Keratinocyte (primary cell): ENCODE data around the gene MDM4. TPM values are rescaled to one million over a fixed set of nuclear protein-coding genes. Genes with fewer than 3 reads are reported as not detected.

ENCODE experiments used
- DNase-seq: peaks from one replicate; pipeline ENCODE4 v3.0.0-alpha.2; 2011; ENCODE audit warnings: low read depth, missing footprints, low spot score
- FAIRE-seq: peaks from 2 replicates; lab custom pipeline; 2011; peaks lifted over from hg19 to GRCh38; lab: Jason Lieb, UNC
- H2AFZ ChIP-seq: 2 replicates; pipeline ENCODE4 v1.6.0; 2012; ENCODE audit warnings: low read length, control low read depth, inconsistent platforms; ENCODE audit not compliant: control insufficient read depth
- H3K27ac ChIP-seq: 2 replicates; pipeline ENCODE4 v1.5.1; 2011; ENCODE audit warnings: low read length; ENCODE audit not compliant: control insufficient read depth, insufficient read depth
- H3K27me3 ChIP-seq: 3 replicates; pipeline ENCODE4 v1.6.0; 2011; ENCODE audit warnings: low read length; ENCODE audit not compliant: control insufficient read depth, insufficient read depth; ENCODE audit errors: extremely low read depth
- H3K36me3 ChIP-seq, 2 experiments: 2 replicates in 1 of 2; 3 replicates in 1 of 2; pipeline ENCODE4 v1.5.1; 2011; ENCODE audit warnings: low read length in 2 of 2, mild to moderate bottlenecking in 1 of 2; ENCODE audit not compliant: control insufficient read depth in 2 of 2, insufficient read depth in 2 of 2; ENCODE audit errors: extremely low read depth in 1 of 2
- H3K4me1 ChIP-seq: 3 replicates; pipeline ENCODE4 v1.5.1; 2011; ENCODE audit warnings: low read length; ENCODE audit not compliant: control insufficient read depth, insufficient read depth; ENCODE audit errors: extremely low read depth
- H3K4me2 ChIP-seq: 3 replicates; pipeline ENCODE4 v1.6.0; 2011; ENCODE audit warnings: low read depth, low read length; ENCODE audit not compliant: control insufficient read depth, insufficient read depth; ENCODE audit errors: extremely low read depth
- H3K4me3 ChIP-seq, 3 experiments: fragments of 200-600 bp in 1 of 3; sonication (generic) in 1 of 3; 2 replicates in 2 of 3; 3 replicates in 1 of 3; pipeline ENCODE4 v1.5.1; 2011 to 2016; ENCODE audit warnings: low read length in 3 of 3, mild to moderate bottlenecking in 3 of 3, control low read depth in 2 of 3, inconsistent platforms in 1 of 3, low read depth in 1 of 3, mixed read lengths in 1 of 3, mixed run types in 1 of 3, moderate library complexity in 1 of 3; ENCODE audit not compliant: control insufficient read depth in 2 of 3, insufficient read depth in 2 of 3; ENCODE audit errors: extremely low read depth in 1 of 3
- H3K79me2 ChIP-seq: 2 replicates; pipeline ENCODE4 v1.6.0; 2012; ENCODE audit warnings: low read length; ENCODE audit not compliant: control insufficient read depth, insufficient read depth
- H3K9ac ChIP-seq: 3 replicates; pipeline ENCODE4 v1.6.0; 2011; ENCODE audit warnings: low read length; ENCODE audit not compliant: control insufficient read depth, insufficient read depth; ENCODE audit errors: extremely low read depth
- H3K9me1 ChIP-seq: 3 replicates; pipeline ENCODE4 v1.6.0; 2011; ENCODE audit warnings: low read length; ENCODE audit not compliant: control insufficient read depth, insufficient read depth; ENCODE audit errors: extremely low read depth
- H3K9me3 ChIP-seq: 2 replicates; pipeline ENCODE4 v1.5.1; 2012; ENCODE audit warnings: low read depth, low read length; ENCODE audit not compliant: control insufficient read depth
- H4K20me1 ChIP-seq: 3 replicates; pipeline ENCODE4 v1.6.0; 2011; ENCODE audit warnings: low read length; ENCODE audit not compliant: control insufficient read depth, insufficient read depth; ENCODE audit errors: extremely low read depth
- EZH2 ChIP-seq: IDR thresholded peaks from one replicate; pipeline ENCODE4 v1.6.1; 2012; ENCODE audit warnings: inconsistent platforms, mild to moderate bottlenecking, low read length, moderate library complexity
- dilution Hi-C: fragments of 300-500 bp; cut with MboI; formaldehyde crosslinking; loops from one replicate; pipeline ENCODE4 v1.7.0; 2020; ENCODE audit warnings: low sequenced_read_pairs; ENCODE audit not compliant: extremely low pct_ligation_motif_present
- polyA plus RNA-seq, 5 experiments: library from polyadenylated mRNA; depleted of rRNA in 3 of 5; stranded (reverse) in 3 of 5; stranded (forward) in 1 of 5; unstranded in 1 of 5; fragments of >200 nt; gene quantifications; 1 replicate in 1 of 5; 2 replicates in 3 of 5; 3 replicates in 1 of 5; pipeline versions ENCODE4 v1.2.1 to v1.2.3, GENCODE V29; 2011 to 2012; ENCODE audit warnings: missing spikeins in 2 of 5, low read depth in 1 of 5, low replicate concordance in 1 of 5
- small RNA-seq, 3 experiments: library from RNA; depleted of rRNA; stranded (forward); fragments of <200 nt; gene quantifications; one replicate each; pipeline ENCODE3, GENCODE V24; 2012; ENCODE audit warnings: low read depth in 3 of 3, low replicate concordance in 1 of 3; ENCODE audit not compliant: insufficient read length in 3 of 3
- TF ChIP-seq, protein P1 (sequence below), 3 experiments: IDR thresholded peaks in 1 of 3; conservative IDR thresholded peaks in 1 of 3; optimal IDR thresholded peaks in 1 of 3; 2 replicates in 2 of 3; 3 replicates in 1 of 3; pipeline versions ENCODE3 to v1.5.1; 2011; ENCODE audit warnings: low read length in 3 of 3, mild to moderate bottlenecking in 3 of 3, moderate library complexity in 2 of 3, control low read depth in 1 of 3, inconsistent platforms in 1 of 3; ENCODE audit not compliant: insufficient read depth in 2 of 3; ENCODE audit errors: extremely low read depth in 1 of 3

The MDM4 gene
- polyA plus RNA-seq, 1 donor (not counting 4 experiments of a cell fraction or from before 2014, with no cell fraction given): 17.8 TPM

DNA sequence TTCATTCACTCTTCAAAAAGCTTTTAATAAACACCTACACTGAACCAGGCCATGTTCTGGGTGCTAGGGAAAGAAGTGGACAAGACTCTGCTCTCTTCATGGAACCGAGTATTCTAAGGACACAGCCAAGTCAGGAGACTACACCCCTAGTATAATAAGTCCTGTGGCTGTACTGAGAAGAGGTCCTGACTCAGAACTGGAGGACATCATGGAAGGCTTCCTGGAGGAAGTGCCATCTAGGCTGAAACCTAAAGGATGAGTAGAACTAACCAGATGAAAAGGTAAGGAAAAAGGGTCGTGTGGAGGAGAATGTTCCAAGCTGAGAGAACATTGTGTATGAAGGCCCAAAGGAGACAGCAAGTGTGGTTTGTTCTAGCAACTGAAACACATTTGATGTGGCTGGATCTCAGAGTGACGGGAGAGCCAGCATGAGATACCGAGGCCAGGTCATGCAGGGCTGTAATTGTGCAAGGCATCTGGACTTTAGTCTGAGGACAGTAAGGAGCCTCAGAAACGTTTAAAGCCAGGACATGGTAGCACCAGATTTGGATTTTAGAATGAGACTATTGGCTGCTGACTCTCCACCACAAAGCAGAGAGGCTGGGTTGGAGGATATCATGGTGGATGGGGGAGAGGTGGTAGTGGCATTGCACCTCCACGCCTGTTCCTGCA, 86.8 kb downstream of the MDM4 start:
- no peak overlapping the region for H3K4me2 ChIP-seq
- TF ChIP-seq, protein P1, sequence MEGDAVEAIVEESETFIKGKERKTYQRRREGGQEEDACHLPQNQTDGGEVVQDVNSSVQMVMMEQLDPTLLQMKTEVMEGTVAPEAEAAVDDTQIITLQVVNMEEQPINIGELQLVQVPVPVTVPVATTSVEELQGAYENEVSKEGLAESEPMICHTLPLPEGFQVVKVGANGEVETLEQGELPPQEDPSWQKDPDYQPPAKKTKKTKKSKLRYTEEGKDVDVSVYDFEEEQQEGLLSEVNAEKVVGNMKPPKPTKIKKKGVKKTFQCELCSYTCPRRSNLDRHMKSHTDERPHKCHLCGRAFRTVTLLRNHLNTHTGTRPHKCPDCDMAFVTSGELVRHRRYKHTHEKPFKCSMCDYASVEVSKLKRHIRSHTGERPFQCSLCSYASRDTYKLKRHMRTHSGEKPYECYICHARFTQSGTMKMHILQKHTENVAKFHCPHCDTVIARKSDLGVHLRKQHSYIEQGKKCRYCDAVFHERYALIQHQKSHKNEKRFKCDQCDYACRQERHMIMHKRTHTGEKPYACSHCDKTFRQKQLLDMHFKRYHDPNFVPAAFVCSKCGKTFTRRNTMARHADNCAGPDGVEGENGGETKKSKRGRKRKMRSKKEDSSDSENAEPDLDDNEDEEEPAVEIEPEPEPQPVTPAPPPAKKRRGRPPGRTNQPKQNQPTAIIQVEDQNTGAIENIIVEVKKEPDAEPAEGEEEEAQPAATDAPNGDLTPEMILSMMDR (optimal IDR thresholded peaks at IDR 0.05 in 1 of 3, IDR thresholded peaks at IDR 0.05 in 1 of 3, conservative IDR thresholded peaks at IDR 0.05 in 1 of 3; ENCODE audit: extremely low read depth in 1 of 3, insufficient read depth in 2 of 3, low read length in 3 of 3): no peak
- TF ChIP-seq EZH2: no peak
- no peaks in the 10 kb centered on the region for H3K9me3 ChIP-seq
- no peak for DNase-seq
- H3K9me1 ChIP-seq: no peaks in the 10 kb centered on the region
- no peaks in the 10 kb centered on the region for H3K36me3 ChIP-seq
- no peak overlapping the region for H2AFZ ChIP-seq
- peaks cover 4% of the 10 kb centered on the region for H3K4me1 ChIP-seq
- H4K20me1 ChIP-seq: no peaks in the 10 kb centered on the region
- no peak overlapping the region for H3K9ac ChIP-seq
- H3K27ac ChIP-seq: no peak overlapping the region
- no peaks in the 10 kb centered on the region for H3K79me2 ChIP-seq
- no peaks in the 10 kb centered on the region for H3K27me3 ChIP-seq
- FAIRE-seq: no peak
- H3K4me3 ChIP-seq: no peak overlapping the region
- dilution Hi-C loops: no loop called here

DNA sequence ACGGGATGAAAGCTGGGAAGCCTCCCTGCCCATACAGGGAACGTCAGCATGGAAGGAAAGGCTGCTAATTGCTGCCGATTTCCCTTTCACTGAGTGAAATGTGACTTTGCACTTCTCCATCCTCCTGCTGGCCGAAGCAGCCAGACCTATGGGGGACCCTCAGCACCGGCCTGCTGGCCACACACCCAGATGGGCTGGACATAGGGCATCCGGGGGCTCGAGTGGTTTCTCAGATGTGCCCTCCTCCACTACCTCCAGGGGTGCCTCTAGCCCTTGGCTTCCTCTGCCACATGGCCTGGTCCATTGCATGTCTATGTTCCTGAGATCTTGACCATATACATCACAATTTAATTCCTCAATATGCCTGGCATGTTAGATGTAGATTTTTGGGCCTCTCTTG, 89.6 kb downstream of the MDM4 start:
- Histone ChIP-seq H3K9me1 (no peaks in the 10 kb centered on the region), H3K36me3 (no peaks in the 10 kb centered on the region), H3K27me3 (peaks cover 18% of the 10 kb centered on the region), H3K79me2 (no peaks in the 10 kb centered on the region), H3K27ac (no peak overlapping the region), H3K9ac (no peak overlapping the region), H3K4me3 (no peak overlapping the region), H3K9me3 (no peaks in the 10 kb centered on the region), H2AFZ (no peak overlapping the region), H4K20me1 (no peaks in the 10 kb centered on the region), H3K4me1 (no peaks in the 10 kb centered on the region), H3K4me2 (no peak overlapping the region)
- FAIRE-seq (no peak), DNase-seq (no peak)
- no peak for TF ChIP-seq EZH2
- TF ChIP-seq, protein P1 (optimal IDR thresholded peaks at IDR 0.05 in 1 of 3, IDR thresholded peaks at IDR 0.05 in 1 of 3, conservative IDR thresholded peaks at IDR 0.05 in 1 of 3; ENCODE audit: extremely low read depth in 1 of 3, insufficient read depth in 2 of 3, low read length in 3 of 3): no peak
- dilution Hi-C loops: no loop called here

Small RNA genes lying within 50 kb of the gene (small RNA-seq; reads per million reads assigned to genes)
- 0.07 to 3.8 (median 1.7) reads per million in 3 experiments for gene RNA5SP74

Other genes starting within 250 kb of the MDM4 start
- 1.5 to 3.4 TPM (median 1.6 TPM) in 3 replicates for gene PLEKHA6, start 156.5 kb upstream of the MDM4 start, polyA plus RNA-seq
- gene PPP1R15B, start 104.6 kb upstream of the MDM4 start, polyA plus RNA-seq: 13.7 to 22.8 TPM (median 19.1 TPM) in 3 replicates
- 5.4 to 11.2 TPM (median 6.3 TPM) in 3 replicates for gene PIK3C2B, start 21.6 kb upstream of the MDM4 start, polyA plus RNA-seq
- not detected in 3 replicates for gene LRRN2, start 169.3 kb downstream of the MDM4 start, polyA plus RNA-seq